ENCODE data around the gene DCAF7. TPM values are rescaled to one million over a fixed set of nuclear protein-coding genes. Genes with fewer than 3 reads are reported as not detected.

DCAF7 gene
- total RNA-seq, 1 experiment from 2014 or later: 55.4 TPM

GRCh38 chr17:63534078-63534570, 16.2 kb upstream of the DCAF7 start:
- DNase-seq: no peak
- Histone ChIP-seq H3K27me3 (peaks cover 18% of the 10 kb centered on the region; the same call in 1 of the 2 replicates), H3K4me3 (no peak overlapping the region), H3K9me3 (replicated peaks) (no peaks in the 10 kb centered on the region), H3K36me3 (no peaks in the 10 kb centered on the region), H3K27ac (no peak overlapping the region), H3K4me1 (no peaks in the 10 kb centered on the region)

DNA sequence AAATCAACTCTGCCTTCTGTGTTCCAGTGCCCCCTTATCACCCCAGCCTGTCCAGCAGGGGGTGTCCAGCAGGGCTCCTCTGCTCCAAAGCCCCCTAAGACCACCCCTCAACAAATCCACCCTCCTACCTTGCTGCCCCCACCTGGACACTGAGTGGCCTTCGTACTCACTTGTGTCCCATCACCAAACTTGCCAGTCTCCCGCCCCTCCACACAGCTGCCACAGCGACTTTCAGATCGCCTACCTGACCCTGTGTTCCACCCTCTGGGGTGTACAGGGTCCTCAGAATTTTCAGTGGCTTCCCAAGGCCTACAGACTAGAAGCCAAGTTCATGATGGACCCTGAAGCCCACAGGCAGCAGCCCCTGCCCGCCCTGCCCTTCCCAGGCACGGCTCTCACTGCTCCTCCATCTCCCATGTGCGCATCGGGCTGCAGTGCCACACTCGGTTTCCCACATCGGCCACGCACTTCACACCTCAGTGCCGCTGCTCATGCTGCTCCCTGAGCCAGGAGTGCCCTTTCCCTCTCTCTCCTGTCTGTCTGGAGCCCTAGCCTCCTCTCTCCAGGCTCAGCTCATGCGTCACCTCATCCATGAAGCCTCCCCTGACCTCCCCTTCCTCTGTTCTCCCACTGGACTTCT, 15.3 kb upstream of the DCAF7 start:
- DNase-seq: no peak
- Histone ChIP-seq H3K9me3 (replicated peaks) (no peaks in the 10 kb centered on the region), H3K4me3 (no peak overlapping the region), H3K4me1 (no peaks in the 10 kb centered on the region), H3K36me3 (no peaks in the 10 kb centered on the region), H3K27ac (no peak overlapping the region), H3K27me3 (peaks cover 18% of the 10 kb centered on the region; the same call in 1 of the 2 replicates)

DNA sequence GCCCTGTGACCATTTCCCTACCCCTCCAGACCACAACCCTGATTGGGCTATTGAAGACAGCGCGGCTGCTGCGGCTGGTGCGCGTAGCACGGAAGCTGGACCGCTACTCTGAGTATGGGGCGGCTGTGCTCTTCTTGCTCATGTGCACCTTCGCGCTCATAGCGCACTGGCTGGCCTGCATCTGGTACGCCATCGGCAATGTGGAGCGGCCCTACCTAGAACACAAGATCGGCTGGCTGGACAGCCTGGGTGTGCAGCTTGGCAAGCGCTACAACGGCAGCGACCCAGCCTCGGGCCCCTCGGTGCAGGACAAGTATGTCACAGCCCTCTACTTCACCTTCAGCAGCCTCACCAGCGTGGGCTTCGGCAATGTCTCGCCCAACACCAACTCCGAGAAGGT, 14.6 kb upstream of the DCAF7 start:
- Histone ChIP-seq H3K36me3 (no peaks in the 10 kb centered on the region), H3K27me3 (peaks cover 18% of the 10 kb centered on the region; the same call in 1 of the 2 replicates)
- no peak for DNase-seq

GRCh38 chr17:63537001-63537400, 13.3 kb upstream of the DCAF7 start:
- H3K36me3 ChIP-seq: no peaks in the 10 kb centered on the region
- no peaks in the 10 kb centered on the region for H3K9me3 ChIP-seq (replicated peaks)
- no peak for DNase-seq
- no peak overlapping the region for H3K4me3 ChIP-seq
- H3K4me1 ChIP-seq: no peaks in the 10 kb centered on the region
- H3K27me3 ChIP-seq: peaks cover 18% of the 10 kb centered on the region; the same call in 1 of the 2 replicates
- H3K27ac ChIP-seq: no peak overlapping the region

More for the DNA sequence above, 14.6 kb upstream of the DCAF7 start:
- H3K4me1 ChIP-seq: no peaks in the 10 kb centered on the region
- no peak overlapping the region for H3K4me3 ChIP-seq
- no peaks in the 10 kb centered on the region for H3K9me3 ChIP-seq (replicated peaks)
- H3K27ac ChIP-seq: no peak overlapping the region

- Histone ChIP-seq H3K27ac (no peak overlapping the region), H3K4me3 (no peak overlapping the region)
Measured at GRCh38 chr17:63537991-63538692, 12.1 kb upstream of the DCAF7 start.

GRCh38 chr17:63538693-63539595, 11.3 kb upstream of the DCAF7 start:
- no peaks in the 10 kb centered on the region for H3K36me3 ChIP-seq
- H3K4me3 ChIP-seq: no peak overlapping the region
- H3K9me3 ChIP-seq (replicated peaks): no peaks in the 10 kb centered on the region
- H3K27me3 ChIP-seq: peaks cover 18% of the 10 kb centered on the region; the same call in 1 of the 2 replicates
- no peaks in the 10 kb centered on the region for H3K4me1 ChIP-seq
- no peak overlapping the region for H3K27ac ChIP-seq
- no peak for DNase-seq

More at GRCh38 chr17:63537991-63538692, 12.1 kb upstream of the DCAF7 start:
- Histone ChIP-seq H3K27me3 (peaks cover 18% of the 10 kb centered on the region; the same call in 1 of the 2 replicates), H3K36me3 (no peaks in the 10 kb centered on the region), H3K4me1 (no peaks in the 10 kb centered on the region), H3K9me3 (replicated peaks) (no peaks in the 10 kb centered on the region)
- DNase-seq: peak in 1 of 2 experiments; percentile 29

DNA sequence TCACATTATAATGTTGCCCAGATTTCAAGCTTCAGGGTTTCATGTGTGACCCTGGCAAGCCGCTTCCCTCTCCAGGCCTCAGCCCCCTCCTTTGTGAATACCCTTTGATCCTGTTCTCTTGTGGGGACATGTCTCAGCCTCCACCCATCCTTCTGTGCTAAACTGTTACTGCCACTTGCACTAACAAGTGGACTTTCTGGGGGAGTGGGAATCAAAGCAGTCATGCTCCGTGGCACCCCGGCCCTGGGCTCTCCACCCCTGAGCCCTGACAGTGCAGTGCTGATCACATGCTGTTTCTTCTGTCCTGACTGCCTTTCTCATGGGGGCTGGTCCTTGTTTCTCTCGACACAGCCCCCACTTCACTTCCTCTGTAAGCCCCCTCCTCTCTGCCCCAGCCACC, 9.7 kb upstream of the DCAF7 start:
- Histone ChIP-seq H3K36me3 (no peaks in the 10 kb centered on the region), H3K27ac (no peak overlapping the region)

DNA sequence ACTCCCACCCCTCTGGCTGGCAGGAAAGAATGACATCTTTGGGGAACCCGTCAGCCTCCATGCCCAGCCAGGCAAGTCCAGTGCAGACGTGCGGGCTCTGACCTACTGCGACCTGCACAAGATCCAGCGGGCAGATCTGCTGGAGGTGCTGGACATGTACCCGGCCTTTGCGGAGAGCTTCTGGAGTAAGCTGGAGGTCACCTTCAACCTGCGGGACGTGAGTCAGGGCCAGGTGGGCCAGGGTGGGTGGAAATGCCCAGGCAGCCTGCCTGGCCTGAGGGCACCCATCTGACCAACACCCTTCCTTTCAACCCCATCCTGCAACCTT, 8.1 kb upstream of the DCAF7 start:
- Histone ChIP-seq H3K4me1 (no peaks in the 10 kb centered on the region), H3K4me3 (no peak overlapping the region), H3K9me3 (replicated peaks) (no peaks in the 10 kb centered on the region), H3K27me3 (peaks cover 16% of the 10 kb centered on the region; the same call in 1 of the 2 replicates), H3K36me3 (no peaks in the 10 kb centered on the region), H3K27ac (no peak overlapping the region)
- no peak for DNase-seq

More for the DNA sequence above, 9.7 kb upstream of the DCAF7 start:
- Histone ChIP-seq H3K9me3 (replicated peaks) (no peaks in the 10 kb centered on the region), H3K4me1 (no peaks in the 10 kb centered on the region), H3K27me3 (peaks cover 18% of the 10 kb centered on the region; the same call in 1 of the 2 replicates), H3K4me3 (no peak overlapping the region)
- DNase-seq: no peak

- H3K36me3 ChIP-seq: no peaks in the 10 kb centered on the region
- H3K27ac ChIP-seq: no peak overlapping the region
- peaks cover 6% of the 10 kb centered on the region; the same call in 1 of the 2 replicates for H3K27me3 ChIP-seq
- DNase-seq: no peak
- no peaks in the 10 kb centered on the region for H3K4me1 ChIP-seq
- no peak overlapping the region for H3K4me3 ChIP-seq
- H3K9me3 ChIP-seq (replicated peaks): no peaks in the 10 kb centered on the region
Measured at GRCh38 chr17:63542942-63543821, 7.1 kb upstream of the DCAF7 start.

DNA sequence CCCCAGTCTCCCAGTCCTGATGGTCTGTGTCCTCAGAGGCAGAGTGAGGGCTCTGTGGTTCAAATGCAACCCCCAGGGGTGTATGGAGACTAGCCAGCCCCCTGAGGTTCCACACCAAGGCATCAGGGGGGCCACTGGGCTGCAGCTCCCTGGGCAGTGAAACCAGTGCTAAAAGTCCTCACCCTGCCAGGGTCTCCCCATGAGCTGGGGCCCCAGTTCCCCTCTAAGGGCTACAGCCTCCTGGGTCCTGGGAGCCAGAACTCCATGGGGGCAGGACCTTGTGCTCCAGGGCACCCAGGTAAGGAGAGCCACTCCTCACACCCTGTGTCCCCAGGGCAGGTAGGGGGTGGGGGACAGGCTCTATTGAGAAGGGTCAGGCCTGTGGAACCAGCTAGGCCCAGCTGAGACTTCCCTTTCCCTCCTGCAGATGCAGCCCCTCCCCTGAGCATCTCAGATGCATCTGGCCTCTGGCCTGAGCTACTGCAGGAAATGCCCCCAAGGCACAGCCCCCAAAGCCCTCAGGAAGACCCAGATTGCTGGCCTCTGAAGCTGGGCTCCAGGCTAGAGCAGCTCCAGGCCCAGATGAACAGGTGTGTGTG, 6.4 kb upstream of the DCAF7 start:
- no peaks in the 10 kb centered on the region for H3K36me3 ChIP-seq
- H3K27ac ChIP-seq: no peak overlapping the region
- no peak overlapping the region for H3K4me3 ChIP-seq
- H3K27me3 ChIP-seq: no peaks in the 10 kb centered on the region; the same call in 1 of the 2 replicates
- no peak for DNase-seq
- H3K4me1 ChIP-seq: no peaks in the 10 kb centered on the region
- no peaks in the 10 kb centered on the region for H3K9me3 ChIP-seq (replicated peaks)

DNA sequence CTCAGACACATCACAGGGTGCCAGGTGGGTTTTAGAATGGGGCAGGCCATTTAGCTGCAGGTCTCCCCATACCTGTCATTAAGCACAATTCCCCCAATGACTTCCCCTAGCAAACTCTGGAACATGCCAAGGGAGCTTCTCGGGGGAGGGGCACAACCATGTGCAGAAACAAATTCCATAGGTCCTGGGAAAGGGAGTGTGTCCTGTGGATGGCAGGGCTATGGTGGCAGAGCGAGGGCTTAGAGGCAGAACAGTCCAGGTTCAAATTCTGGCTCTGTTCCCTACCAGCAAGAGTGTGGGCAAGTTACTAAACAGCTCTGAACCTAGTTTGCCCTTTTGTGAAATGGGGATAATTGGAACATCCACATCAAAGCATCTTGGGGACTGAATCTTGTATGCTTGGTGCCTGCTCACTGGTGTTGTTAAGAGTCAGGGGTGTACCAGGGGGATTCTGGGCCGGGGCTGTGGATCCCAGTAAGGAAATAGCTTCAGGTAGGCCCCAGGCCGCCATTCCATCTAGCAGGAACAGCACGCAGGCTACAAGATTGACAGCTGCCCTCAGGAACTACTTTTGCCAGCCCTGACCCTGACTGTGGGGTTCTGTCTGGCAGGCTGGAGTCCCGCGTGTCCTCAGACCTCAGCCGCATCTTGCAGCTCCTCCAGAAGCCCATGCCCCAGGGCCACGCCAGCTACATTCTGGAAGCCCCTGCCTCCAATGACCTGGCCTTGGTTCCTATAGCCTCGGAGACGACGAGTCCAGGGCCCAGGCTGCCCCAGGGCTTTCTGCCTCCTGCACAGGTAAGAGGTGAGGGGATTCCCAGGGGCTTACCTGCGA, 5.6 kb upstream of the DCAF7 start:
- DNase-seq: no peak
- no peaks in the 10 kb centered on the region for H3K27me3 ChIP-seq
- no peaks in the 10 kb centered on the region for H3K36me3 ChIP-seq
- H3K9me3 ChIP-seq (replicated peaks): no peaks in the 10 kb centered on the region
- H3K27ac ChIP-seq: no peak overlapping the region
- no peaks in the 10 kb centered on the region for H3K4me1 ChIP-seq
- H3K4me3 ChIP-seq: no peak overlapping the region

DNA sequence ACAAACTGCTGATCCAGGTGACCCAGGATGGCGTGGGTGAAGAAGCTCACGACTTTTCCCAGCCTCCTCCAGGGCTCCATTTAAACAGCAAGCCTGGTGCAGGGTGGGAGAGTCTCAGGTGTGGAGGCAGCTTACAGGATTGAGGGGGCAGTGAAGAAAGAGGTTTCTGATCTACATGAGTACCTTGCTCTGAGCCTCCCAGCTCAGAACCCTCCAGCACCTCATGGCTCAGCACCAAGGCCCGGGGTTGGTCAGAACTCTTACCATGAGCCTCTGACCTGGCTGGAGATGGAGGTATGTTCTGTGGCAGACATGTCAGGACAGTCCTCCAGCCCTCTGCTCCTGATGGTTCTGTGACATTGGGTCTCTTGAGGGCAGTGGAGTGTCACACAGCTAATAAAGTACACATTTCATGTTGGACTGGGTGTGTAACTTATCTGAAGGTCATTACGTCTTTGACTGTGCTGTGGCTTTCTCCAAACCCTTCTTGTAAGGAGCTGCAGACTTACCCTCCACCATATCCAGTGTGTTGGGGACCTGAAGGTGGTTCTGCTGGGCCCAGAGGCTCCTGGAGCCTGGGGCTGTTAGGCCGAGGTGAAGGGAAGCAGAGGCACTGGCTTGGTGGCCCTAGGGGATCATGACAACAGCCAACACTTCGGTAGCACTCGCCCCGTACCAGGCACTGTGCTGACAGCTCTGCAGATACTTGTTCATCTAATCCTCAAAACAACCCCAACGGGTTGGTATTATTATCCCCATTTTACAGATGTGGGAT, 3.8 kb upstream of the DCAF7 start:
- H3K27me3 ChIP-seq: no peaks in the 10 kb centered on the region
- H3K27ac ChIP-seq: no peak overlapping the region
- no peaks in the 10 kb centered on the region for H3K36me3 ChIP-seq
- no peak overlapping the region for H3K4me3 ChIP-seq
- no peaks in the 10 kb centered on the region for H3K4me1 ChIP-seq
- H3K9me3 ChIP-seq (replicated peaks): no peaks in the 10 kb centered on the region
- no peak for DNase-seq
